Activated CD8-positive, alpha-beta memory T cell treated with anti-CD3 and anti-CD28 coated beads, Interleukin-2, amount 50 U/mL, for 48 hours (primary cell): Measurements from ENCODE around the gene SCN1B.
"Not testable (repeated sequence)": the region's sequence is repeated elsewhere in the genome, so short reads cannot be mapped to it uniquely, and the experiment has no call there.

ENCODE experiments used
- DNase-seq: peaks from one replicate; pipeline ENCODE4 v3.0.0-alpha.2; 2020

Gene SCN1B

DNA sequence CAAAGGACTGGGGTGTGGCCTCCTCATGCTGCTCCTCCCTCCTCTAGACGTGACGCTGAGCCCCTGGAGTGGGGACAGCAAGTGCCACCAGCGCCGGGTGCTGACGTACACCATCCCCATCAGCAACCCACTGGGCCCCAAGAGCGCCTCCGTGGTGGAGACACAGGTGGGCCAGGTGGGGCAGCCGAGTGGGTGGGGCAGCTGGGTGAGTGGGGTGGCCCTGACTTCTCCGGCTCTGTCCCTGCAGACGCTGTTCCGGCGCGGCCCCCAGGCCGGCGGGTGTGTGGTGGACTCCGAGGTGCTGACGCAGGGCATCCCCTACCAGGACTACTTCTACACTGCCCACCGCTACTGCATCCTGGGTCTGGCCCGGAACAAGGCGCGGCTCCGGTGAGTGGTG is 11.1 kb upstream of the SCN1B start:
- DNase-seq, result no peak

DNA sequence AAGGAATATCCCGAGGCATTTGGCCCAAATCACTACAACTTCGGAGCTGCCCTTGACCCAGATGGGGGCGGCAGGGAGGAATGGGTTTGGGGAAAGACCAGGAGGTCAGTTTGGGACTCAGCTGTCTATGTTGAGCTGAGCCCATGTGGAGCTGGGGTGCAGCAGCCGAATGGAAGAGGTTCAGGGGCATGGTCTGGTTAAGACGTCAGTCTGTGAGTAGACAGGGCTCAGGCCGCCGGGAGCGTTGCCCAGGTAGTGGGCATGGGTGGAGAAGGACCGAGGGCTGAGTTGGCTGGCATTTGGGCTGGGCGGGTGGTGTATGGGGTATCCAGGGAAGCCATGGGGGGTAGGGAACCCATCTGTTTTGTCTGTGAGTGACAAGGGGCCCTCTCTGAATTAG is 9.3 kb upstream of the SCN1B start:
- no peak for DNase-seq

DNA sequence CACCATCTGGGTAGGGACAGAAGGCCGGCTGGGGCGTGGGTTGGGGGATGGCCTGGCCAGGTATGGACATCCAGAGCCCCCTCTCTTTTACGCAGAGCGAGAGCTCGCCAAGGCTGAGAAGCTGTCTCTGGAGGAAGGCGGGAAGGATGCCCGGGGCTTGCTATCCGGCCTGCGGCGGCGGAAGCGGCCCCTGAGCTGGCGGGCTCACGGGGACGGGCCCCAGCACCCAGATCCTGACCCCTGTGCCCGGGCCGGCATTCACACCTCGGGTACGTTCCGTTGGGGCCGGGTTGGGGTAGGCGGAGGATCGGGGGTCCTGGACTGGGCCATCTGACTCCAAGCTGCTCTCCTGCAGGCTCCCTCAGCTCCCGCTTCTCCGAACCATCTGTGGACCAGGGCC is 8.7 kb upstream of the SCN1B start:
- DNase-seq, result no peak

DNA sequence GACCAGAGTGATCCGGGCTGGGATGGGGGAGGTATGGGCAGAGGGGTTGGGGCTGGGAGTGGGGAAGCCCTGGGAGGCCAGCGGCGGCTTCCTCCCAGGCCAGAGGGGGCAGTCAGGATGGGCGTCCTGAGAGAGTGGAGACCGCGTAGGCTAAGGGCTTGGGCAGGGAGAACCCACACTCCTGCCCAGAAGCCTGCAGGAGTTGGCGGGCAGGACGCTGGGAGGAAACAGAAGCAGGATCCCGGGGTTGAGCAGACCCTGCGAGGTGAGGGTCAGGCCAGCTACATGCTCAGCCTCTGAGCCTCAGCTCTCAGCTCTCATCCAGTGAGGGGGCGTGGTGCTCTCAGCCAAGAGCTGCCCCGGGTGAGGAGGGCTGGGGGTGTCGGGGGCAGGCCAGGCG is 7.8 kb upstream of the SCN1B start:
- no peak for DNase-seq

DNA sequence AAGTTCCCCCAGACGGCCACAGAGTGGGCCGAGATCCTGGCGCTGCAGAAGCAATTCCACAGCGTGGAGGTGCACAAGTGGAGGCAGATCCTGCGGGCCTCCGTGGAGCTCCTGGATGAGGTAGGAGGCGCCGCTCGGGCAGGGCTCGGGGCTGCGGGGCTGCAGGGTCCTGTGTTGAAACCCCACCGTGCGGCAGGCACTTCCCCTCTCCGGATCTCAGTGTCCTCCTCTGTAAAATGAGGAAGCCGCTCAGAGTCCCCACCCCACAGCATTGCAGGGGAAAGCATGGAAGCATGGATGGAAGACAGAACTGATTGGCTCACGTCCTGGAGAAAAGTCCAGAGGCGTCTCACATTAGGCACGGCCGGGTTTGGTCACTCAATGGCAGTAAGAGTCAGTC is 6.8 kb upstream of the SCN1B start:
- no peak for DNase-seq

DNA sequence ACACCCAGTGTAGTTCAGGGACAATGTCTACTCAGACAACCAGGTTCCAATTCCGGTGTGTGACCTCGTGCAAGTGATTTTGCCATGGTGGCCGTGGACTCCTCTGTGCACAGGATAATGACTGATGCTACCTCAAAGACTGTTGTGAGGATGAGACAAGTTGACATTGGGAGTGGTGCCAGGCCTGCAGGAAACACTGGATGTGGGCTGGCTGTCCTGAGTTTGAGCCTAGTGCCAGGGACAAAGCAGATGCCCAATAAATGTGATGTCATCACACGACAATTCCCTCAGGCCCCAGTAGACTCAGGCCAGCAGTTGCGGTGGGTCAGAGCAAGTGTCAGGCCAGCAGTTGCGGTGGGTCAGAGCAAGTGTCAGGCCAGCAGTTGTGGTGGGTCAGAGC is 6.2 kb upstream of the SCN1B start:
- no peak for DNase-seq

DNA sequence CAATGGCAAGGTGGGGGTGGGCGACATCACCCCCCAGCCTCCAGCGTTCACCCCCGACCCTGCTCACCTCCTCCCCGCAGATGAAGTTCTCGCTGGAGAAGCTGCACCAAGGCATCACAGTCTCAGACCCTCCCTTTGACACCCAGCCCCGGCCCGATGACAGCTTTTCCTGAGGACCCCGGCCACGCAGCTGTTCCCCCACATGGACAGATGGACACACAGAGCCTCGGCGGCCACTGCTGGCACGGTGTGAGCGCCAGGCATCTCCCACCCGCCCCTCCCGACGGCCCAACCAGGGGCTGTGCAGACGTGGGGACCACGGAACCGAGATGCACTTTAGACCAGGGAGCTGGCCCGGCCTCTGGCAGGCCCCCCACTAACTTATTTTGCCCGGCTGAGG is 4.3 kb upstream of the SCN1B start:
- DNase-seq, result no peak

DNA sequence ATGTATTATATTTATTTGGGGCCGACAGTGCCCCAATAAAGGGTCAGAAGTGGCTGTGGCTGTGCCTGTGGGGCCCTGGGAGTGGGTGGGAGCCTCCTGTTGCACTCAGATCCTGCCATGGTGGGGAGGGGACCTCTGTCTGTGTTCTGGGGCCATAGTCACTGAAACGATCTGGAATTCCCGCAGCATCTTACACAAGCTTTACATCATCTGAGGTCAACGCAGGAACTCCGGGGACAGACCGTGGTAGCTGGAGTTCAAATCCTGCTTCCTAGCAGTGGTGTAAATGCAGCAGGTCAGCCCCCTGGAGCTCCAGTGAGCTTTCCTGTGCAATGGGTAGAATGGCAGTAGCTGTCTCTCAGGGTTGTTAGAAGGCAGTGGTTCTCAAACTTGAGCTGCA is 3.9 kb upstream of the SCN1B start:
- DNase-seq, result no peak

DNA sequence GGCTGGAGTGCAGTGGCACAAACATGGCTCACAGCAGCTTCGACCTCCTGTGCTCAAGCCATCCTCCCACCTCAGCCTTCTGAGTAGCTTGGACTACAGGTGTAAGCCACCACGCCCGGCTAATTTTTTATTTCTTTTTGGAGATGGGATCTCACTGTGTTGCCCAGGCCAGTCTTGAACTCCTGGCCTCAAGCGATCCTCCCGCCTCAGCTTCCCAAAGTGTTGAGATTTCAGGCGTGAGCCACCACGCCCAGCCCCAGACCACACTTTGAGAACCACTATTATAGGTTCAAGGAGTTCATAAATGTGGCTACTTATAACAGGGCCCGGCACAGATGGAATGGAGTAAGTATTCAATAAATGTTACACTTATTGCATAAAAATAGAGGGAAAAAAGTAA is 3.3 kb upstream of the SCN1B start:
- DNase-seq, result no peak

DNA sequence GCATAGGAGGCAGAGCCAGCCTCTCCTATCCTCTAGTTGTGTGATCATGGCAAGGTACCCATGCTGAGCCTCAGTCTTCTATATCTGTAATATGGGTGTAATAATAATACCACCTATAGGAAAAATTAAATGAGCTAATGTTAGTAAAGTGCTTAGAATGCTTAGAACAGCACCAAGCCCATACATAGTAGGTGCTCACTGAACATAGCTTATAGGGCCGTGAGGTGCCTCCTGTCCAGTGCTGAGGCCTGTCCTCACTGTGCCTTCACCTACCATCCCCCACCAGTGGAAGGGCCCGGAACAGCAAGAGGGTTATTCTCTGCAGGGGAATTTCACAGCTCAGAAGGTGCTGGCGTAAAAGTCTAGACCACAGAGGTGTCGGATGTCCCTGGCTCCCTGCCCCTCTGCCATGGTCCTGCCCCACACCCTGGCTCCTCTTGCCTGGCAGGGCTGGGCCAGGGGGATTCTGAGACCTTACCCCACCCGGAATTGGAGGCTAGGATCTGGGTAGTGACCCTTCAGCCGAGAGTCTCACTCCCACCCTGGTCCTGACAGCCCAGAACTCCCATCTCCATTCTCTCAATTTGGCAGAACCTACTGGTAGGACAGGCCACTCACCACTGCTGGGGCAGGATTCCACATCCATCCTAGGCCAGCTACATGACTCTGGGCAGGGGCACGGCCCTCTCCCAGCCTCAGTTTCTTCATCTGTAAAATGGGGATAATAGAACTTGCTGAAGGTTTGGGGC is 2.2 kb upstream of the SCN1B start:
- no peak for DNase-seq

DNA sequence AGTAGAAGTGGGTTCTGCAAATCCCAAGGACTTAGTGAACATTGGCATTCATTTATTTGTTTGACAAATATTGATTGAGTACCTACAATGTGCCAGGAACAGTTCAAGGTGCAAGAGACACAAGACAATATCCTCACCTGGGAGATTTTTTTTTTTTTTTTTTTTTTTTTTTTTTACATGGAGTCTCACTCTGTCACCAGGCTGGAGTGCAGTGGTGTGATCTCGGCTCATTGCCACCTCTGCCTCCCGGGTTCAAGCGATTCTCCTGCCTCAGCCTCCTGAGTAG is 1.7 kb upstream of the SCN1B start:
- DNase-seq, result not testable (repeated sequence)

DNA sequence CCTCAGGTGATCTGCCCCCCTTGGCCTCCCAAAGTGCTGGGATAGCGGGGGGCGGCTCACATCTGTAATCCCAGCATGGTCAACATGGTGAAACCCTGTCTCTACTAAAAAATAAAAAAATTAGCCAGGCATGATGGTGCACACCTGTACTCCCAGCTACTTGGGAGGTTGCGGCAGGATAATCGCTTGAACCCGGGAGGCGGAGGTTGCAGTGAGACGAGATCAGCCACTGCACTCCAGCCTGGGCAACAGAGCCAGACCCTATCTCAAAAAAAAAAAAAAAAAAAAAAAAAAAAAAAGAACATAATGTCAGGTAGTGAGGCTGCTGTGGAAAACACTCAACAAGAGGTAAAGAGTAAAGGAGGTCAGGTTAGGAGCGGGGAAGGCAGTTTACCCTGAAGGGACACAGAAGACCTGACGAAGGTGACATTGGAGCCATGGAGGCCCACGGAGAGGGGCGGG is 964 bp upstream of the SCN1B start:
- not testable (repeated sequence) for DNase-seq

DNA sequence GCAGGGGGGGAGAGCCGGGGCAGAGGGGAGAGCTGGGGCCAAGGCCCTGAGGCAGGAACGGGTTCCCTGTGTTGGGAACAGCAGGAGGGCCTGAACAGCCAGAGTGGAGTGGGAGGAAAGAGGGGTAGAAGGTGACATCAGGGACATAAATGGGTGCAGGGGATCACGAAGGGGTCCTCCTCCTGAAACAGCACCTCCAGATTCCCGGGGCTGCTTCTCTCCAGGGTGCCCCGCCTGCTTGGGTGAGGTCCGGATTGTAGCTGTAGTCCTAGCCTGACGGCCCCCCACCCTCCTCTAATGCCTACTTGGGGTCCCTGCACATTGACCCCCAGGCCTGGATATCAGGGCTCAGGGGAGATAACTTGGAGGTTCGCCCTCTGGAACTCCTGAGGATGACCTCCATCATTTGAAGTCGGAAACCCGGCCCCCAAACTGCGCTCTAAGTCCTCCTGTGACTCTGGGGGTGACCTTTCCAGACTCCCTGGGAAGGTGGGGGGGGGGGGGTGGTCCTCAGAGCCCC is 473 bp upstream of the SCN1B start:
- DNase-seq, result peak; percentile 68

DNA sequence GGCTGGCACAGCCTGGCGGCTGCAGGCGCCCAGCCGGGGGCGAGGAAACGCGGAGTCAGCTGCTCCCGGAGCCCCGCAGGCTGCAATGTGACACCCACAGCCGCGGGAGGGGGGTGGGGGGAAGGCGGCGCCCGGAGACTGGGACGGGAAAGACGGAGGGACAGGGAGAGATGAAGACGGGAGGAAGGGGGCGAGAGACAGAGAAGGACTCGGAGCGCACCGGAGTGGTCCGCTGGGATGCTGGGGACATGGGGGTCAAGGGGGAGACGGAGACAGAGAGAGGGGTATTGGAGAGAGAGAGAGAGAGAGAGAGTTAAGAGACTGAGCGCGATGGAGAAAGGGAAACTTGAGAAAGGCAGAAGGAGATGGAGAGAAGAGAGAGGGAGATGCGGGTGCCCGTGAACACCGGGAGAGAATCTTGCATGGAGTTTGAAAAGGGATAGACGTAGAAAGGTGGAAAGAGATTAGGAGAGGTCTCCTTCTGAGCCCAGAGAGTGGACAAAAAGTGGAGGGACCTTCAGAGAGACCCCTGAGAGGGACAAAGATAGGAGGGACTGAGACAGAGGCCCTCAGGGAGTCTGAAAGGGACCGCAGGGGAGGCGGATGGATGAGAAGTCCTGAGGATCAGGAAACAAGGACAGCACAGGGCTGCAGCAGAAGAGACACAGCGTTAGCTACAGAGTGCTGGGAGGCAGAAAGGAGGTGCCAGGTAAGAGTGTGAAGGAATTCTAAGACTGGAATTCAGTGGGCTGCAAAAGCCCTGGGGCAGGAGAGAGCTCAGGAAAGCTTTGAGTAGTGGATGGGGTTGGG is 1.0 kb downstream of the SCN1B start:
- no peak for DNase-seq

DNA sequence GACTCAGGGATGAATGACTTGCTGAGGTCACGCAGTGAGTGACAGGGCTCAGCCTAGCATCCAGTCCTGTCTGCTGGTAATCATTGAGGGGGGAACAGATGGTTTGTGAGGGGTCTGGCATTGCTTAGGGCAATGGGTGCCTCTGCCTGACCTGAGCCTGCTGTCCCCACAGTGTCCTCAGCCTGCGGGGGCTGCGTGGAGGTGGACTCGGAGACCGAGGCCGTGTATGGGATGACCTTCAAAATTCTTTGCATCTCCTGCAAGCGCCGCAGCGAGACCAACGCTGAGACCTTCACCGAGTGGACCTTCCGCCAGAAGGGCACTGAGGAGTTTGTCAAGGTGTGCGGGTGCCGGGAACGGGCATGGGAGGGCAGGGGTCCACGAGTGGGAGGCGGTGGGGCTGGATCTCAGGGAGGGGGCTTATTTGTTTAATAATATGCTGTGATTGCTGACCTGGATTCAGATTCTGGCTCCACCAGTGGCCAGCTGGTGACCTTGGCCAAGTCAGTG is 2.1 kb downstream of the SCN1B start:
- no peak for DNase-seq

DNA sequence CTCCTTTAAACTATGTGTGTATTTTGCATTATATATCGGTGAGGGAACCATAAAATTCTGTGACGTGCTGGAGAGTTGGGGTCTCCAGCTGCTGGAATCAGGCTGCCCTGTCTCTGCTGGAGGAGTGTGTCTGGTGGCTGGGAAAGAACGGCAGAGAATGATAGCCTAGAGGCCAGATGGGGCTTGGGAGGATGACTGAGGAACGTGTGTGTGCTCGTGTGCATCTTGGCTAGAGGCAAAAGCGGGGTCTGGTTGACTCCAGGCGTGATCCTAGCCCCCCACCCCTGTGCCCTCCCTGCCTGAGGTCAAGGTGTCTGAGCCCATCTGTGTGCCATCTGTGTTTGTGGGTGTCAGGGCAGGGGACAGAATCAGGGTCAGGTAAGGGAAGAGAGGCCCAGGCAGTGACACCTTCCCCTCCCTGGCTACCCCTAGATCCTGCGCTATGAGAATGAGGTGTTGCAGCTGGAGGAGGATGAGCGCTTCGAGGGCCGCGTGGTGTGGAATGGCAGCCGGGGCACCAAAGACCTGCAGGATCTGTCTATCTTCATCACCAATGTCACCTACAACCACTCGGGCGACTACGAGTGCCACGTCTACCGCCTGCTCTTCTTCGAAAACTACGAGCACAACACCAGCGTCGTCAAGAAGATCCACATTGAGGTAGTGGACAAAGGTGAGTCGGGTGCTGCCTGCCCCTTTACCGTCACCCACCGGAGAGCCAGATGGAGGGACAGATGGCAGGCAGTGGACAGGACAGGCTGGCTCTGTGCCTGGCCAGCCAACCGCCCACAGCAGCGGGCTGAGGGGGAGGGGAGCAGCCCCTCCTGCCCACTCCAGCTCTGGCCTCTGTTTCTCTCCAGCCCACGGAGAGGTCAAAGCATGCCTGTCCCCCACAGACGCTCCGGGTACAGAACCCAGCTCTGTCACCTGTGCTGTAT is 3.1 kb downstream of the SCN1B start:
- DNase-seq, result no peak

DNA sequence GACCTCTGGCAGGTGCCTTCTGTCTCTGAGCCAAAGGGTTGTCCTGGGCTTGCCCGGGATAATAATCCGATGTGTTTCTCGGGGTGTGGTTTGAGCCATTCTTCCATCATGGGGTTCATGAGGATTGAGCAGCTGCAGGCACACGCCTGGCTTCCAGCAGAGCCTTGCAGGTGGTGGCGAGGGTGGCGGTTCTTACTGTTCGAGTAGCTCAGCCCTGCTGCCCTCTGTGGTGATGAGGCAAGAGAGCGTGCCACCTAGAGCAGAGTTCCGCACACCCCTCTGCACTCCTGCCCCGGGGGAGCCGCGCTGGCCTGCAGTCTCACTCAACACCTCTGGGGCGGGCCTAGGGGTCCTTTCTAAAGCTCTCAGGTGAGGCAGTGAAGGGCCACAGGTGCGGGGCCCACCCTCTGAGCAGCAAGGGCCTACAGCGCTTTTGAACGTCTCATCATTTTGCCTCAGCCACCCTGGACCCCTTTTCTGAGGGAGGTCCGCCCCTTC is 3.8 kb downstream of the SCN1B start:
- DNase-seq, result no peak

DNA sequence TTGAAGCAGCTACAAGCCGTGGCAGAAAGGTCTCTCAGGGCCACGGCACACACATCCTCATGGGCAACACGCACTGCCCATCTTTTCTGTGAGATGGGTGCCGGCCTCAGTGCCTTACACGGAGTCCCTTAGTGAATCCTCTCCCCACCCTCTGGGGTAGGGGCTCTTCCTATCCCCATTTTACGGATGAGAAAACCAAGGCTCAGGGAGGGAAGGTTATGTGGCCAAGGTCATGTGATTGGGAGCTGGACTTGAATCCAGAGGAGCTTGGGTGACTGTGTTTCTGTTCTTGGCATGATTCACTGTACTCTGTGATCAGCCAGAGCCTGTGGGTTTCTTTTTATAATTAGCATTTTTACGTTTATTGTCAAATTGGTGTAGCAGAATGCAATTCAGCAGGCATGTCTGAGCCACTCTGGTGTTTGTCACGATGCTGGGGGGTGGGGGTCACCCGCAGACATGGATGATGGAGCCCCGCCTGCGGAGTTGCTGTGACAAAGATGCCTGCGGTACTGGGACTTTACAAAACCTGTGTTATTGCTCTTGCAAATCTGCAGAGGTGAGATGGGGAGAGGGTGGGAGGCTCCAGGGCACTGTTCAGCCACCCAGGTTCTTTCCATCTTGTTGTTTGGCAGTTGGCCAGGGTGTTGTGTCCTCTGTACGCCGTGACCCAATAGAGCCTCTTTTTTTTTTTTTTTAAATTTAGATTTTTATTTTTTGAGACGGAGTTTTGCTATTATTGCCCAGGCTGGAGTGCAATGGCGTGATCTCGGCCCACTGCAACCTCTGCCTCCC is 4.5 kb downstream of the SCN1B start:
- no peak for DNase-seq

DNA sequence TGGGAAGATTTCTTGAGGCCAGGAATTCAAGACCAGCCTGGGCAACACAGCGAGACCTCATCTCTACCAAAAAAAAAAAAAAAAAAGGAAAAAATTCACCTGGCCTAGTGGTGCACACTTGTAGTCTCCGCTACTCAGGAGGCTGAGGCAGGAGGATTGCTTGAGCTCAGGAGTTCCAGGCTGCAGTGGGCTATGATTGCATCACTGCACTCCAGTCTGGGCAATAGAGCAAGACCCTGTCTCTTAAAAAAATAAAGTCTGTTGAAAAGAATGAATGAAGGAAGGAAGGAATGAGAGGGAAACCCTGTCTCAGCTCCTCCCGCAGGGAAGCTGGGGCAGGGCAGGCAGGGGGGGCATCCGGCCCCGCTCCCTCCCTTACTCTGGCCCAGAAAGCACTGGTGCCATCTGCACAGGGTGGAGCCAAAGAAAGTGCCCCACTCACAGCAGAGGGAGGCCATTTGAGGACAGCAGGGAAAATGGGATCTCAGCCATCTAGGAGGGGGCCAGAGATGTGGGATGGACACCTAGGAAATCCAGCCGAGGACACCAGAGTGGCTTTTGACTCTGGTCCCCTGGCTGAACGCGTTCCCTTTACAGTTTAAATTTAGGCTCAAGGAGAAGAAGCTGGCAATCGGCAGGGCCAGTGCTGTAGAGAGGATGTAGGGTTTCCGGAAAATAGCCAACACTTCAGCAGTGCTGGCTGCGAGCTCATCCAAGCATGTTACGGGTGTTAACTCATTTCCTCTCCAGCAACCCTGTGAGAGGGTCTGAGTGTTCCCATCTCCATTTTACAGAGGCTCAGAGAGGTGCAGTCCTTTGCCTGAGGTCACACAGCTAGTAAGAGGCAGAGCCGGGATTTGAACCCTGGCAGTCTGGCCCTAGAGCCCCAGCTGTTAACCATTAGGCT is 7.7 kb downstream of the SCN1B start:
- DNase-seq, result no peak

DNA sequence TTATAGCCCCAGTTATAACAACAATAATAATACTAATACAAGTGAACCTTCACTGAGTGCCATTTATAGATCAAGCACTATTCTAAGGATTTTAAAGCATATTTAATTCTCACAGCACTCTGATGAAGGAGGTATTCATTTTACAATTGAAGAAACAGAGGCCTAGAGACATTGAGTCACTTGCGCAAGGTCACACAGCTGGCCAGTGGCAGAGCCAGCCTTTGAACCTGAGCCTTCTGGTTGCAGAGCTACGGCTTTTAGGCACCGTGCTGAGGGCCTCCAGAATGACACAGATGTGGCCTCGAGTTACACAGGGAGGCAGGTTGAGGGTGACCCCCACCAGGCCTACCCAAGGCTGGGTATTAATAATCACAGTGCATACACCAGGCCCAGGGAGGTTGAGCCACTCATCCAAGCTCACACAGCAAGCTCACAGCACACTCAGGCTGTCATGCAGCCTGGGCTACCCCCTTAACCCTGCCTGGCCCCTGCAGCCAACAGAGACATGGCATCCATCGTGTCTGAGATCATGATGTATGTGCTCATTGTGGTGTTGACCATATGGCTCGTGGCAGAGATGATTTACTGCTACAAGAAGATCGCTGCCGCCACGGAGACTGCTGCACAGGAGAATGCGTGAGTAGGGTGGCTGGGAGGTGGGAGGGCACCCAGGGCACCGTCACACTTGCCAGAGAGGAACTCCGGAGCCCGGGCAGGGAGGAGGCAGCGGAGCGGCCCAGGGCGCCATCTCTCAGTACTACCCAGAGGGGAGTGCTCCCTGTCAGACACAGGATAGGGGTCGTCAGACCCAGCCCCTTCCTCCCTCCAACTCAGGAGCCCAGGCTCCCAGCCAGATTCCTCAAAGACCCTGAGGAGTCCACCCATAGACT is 8.6 kb downstream of the SCN1B start:
- no peak for DNase-seq
